ENCODE results near the gene TTC27. TPM values are rescaled to one million over a fixed set of nuclear protein-coding genes. Genes with fewer than 3 reads are reported as not detected.

The TTC27 gene
- total RNA-seq, 4 donors from 2014 or later = 11.0 to 16.4 (median 11.3) TPM

DNA sequence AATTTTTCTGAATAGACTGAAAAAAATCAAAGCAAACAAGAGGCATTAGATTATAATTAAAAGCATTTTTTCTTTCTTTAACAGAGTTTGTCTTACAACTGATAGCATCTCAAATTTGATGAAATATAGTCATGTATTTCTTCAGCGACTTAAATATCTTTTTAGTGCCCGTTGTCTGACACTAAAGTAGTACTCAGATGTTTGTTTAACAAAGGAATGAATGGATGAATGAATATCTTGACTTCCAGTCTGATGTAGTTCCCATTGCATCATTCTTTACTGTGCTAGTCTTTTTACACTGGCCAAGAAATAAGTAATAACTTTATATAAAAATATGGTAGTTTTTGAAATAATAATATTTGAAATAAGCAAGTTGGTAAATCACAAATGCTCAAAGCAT, 111.1 kb downstream of the TTC27 start:
- intact Hi-C loops (cut with DNase I; ENCODE audit: low total_unique reads) = no loop called here
- DNase-seq (ENCODE audit: low spot score in 2 of 2) = no peak
- TF ChIP-seq, protein P1, sequence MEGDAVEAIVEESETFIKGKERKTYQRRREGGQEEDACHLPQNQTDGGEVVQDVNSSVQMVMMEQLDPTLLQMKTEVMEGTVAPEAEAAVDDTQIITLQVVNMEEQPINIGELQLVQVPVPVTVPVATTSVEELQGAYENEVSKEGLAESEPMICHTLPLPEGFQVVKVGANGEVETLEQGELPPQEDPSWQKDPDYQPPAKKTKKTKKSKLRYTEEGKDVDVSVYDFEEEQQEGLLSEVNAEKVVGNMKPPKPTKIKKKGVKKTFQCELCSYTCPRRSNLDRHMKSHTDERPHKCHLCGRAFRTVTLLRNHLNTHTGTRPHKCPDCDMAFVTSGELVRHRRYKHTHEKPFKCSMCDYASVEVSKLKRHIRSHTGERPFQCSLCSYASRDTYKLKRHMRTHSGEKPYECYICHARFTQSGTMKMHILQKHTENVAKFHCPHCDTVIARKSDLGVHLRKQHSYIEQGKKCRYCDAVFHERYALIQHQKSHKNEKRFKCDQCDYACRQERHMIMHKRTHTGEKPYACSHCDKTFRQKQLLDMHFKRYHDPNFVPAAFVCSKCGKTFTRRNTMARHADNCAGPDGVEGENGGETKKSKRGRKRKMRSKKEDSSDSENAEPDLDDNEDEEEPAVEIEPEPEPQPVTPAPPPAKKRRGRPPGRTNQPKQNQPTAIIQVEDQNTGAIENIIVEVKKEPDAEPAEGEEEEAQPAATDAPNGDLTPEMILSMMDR (IDR thresholded peaks at IDR 0.05) = no peak
- TF ChIP-seq POLR2A (IDR thresholded peaks at IDR 0.05) = no peak
- no peak overlapping the region for H3K4me3 ChIP-seq (ENCODE audit: low read depth, poor library complexity, severe bottlenecking)
- WGBS, 2 donors = 63 to 77% methylated on average over 2 of the region's 2 CpGs

DNA sequence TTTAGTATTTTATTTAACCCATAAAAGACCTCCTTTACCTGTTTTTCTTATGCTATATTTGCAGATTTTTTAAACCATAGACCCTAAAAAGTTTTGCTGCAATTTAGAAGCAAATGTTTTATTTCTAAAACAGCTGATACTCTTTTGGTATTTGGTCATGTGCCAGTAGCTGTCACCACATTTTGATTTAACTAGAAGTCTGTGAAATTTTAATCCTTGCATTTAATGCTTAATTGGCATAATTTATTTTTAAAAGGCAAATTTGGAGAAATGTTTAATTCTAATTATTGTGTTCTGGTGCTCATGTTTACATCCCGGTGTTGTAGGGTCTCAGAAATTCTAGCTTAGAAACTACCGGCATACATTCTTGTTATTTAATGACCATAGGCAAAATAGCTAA, 111.8 kb downstream of the TTC27 start:
- intact Hi-C loops (cut with DNase I; ENCODE audit: low total_unique reads) = no loop called here
- no peak for DNase-seq (ENCODE audit: low spot score in 2 of 2)
- no peak for TF ChIP-seq POLR2A (IDR thresholded peaks at IDR 0.05)
- TF ChIP-seq, protein P1 (IDR thresholded peaks at IDR 0.05) = no peak
- WGBS, 2 donors = 68 to 75% methylated on average over 2 of the region's 2 CpGs
- H3K4me3 ChIP-seq (ENCODE audit: low read depth, poor library complexity, severe bottlenecking) = no peak overlapping the region

DNA sequence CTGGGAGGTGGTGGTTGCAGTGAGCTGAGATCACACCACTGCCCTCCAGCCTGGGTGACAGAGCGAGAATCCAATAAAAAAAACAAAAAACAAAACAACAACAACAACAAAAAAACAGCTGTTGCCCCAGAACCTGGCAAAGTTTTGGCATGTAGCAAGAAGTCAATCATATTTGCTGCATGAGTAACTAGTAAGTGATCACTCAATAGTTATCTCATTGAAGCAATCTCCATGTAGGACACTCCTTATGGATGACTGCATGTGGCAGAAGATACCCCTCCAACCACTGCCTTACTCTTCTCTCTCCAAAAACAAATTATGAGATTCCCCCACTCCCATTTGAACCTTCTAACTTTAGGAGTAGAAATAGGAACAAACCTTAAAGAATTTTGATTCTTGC, 113.7 kb downstream of the TTC27 start:
- no peak overlapping the region for H3K4me3 ChIP-seq (ENCODE audit: low read depth, poor library complexity, severe bottlenecking)
- DNase-seq (ENCODE audit: low spot score in 2 of 2) = no peak
- TF ChIP-seq, protein P1 (IDR thresholded peaks at IDR 0.05) = no peak
- TF ChIP-seq POLR2A (IDR thresholded peaks at IDR 0.05) = no peak
- intact Hi-C loops (cut with DNase I; ENCODE audit: low total_unique reads) = no loop called here
- WGBS, 2 donors = 92 to 100% methylated on average over 1 of the region's 1 CpG

DNA sequence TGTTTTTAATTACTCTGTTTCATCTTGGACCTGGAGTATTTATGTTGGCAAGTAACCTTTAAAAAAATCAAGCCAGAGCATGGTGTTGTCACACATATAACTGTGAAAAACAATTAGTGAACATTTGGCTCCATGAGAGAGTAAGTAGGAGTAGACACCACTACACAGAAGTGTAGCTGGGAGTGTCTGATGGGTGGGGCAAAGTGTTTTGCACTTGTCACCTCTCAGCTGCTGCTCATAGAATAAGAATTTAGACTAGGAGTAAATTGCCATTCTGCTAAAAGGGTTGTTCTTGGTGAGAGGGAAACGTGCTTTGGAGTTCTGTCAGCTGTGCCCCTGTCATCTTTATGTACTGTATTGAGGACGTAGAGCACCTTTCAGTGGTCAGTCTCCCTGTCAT, 114.5 kb downstream of the TTC27 start:
- H3K4me3 ChIP-seq (ENCODE audit: low read depth, poor library complexity, severe bottlenecking) = no peak overlapping the region
- intact Hi-C loops (cut with DNase I; ENCODE audit: low total_unique reads) = no loop called here
- TF ChIP-seq, protein P1 (IDR thresholded peaks at IDR 0.05) = no peak
- TF ChIP-seq POLR2A (IDR thresholded peaks at IDR 0.05) = no peak
- 70 to 77% methylated on average over 2 of the region's 2 CpGs for WGBS, 2 donors
- DNase-seq (ENCODE audit: low spot score in 2 of 2) = no peak

DNA sequence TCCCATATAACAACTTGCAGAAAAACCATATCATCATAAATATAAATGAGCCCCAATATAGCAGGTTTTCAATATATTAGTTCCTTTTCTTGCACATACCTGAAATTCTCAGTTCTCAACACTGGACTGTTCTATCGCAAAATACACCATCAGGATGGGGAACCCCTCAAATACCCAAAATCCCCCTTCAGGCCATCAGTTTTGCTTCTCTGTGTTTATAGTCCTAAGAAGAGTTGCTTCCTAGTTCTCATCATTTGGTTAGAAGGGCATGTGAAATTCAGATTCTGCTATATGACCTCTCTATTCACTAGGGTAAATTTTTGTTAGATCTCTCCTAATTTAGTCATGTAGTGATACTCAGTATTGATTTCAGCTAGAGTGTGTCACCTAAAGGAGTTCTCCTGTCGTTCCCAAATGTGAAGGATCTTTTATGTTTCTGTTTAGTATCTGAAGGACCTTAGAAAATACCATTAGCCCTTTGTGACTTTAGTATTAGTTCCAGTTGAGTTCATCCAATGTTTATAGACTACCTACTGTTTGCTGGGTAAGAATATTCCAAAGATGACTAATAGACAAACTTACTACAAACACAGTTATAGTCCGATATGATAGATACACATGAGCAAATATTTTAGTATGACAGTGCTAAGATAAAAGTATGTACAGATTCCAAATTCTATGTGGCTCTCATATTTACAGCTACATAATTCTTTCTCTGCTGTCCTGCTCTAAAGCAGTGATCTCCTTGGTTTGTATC, 115.8 kb downstream of the TTC27 start:
- intact Hi-C loops (cut with DNase I; ENCODE audit: low total_unique reads) = no loop called here
- no peak for DNase-seq (ENCODE audit: low spot score in 2 of 2)
- H3K4me3 ChIP-seq (ENCODE audit: low read depth, poor library complexity, severe bottlenecking) = no peak overlapping the region
- TF ChIP-seq, protein P1 (IDR thresholded peaks at IDR 0.05) = no peak
- no peak for TF ChIP-seq POLR2A (IDR thresholded peaks at IDR 0.05)
- WGBS, 2 donors = 95 to 96% methylated on average over 3 of the region's 3 CpGs

DNA sequence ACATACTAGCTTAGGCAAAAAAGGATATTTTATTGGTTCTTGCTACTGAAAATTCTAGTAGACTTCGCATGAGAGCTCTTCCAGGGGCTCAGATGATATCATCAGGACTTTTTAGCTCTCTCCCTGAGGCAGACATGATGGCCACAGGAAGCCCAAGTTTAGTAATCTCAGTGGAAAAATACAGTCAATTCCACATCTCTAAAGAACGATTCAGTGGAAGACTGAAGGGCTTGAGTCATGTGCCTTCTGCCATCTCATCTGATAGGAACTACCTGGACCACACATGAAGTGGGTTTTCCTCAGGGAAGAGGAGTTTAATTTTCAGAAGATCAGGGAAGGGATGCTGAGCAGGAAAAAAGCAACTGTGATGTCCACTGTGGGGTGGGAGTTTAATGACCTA, 117.3 kb downstream of the TTC27 start:
- H3K4me3 ChIP-seq (ENCODE audit: low read depth, poor library complexity, severe bottlenecking) = no peak overlapping the region
- DNase-seq (ENCODE audit: low spot score in 2 of 2) = no peak
- TF ChIP-seq, protein P1 (IDR thresholded peaks at IDR 0.05) = no peak
- no peak for TF ChIP-seq POLR2A (IDR thresholded peaks at IDR 0.05)
- WGBS, 2 donors = 63 to 70% methylated on average over 2 of the region's 2 CpGs
- intact Hi-C loops (cut with DNase I; ENCODE audit: low total_unique reads) = no loop called here

Measured in lower leg skin (tissue), 4 donors.